NB4 (cell line): ENCODE results near the gene SMIM5.

Experiments
- MAX ChIP-seq: IDR thresholded peaks from 2 replicates; pipeline ENCODE4 v1.6.1; 2011; ENCODE audit warnings: low read depth, low read length
- POLR2A ChIP-seq: IDR thresholded peaks from 2 replicates; pipeline ENCODE4 v1.6.1; 2011; ENCODE audit warnings: mild to moderate bottlenecking; ENCODE audit not compliant: insufficient read length; ENCODE audit errors: extremely low read depth
- TF ChIP-seq, protein P1 (sequence below): IDR thresholded peaks from one replicate; pipeline ENCODE4 v1.5.1; 2012; ENCODE audit warnings: low read depth, low read length

DNA sequence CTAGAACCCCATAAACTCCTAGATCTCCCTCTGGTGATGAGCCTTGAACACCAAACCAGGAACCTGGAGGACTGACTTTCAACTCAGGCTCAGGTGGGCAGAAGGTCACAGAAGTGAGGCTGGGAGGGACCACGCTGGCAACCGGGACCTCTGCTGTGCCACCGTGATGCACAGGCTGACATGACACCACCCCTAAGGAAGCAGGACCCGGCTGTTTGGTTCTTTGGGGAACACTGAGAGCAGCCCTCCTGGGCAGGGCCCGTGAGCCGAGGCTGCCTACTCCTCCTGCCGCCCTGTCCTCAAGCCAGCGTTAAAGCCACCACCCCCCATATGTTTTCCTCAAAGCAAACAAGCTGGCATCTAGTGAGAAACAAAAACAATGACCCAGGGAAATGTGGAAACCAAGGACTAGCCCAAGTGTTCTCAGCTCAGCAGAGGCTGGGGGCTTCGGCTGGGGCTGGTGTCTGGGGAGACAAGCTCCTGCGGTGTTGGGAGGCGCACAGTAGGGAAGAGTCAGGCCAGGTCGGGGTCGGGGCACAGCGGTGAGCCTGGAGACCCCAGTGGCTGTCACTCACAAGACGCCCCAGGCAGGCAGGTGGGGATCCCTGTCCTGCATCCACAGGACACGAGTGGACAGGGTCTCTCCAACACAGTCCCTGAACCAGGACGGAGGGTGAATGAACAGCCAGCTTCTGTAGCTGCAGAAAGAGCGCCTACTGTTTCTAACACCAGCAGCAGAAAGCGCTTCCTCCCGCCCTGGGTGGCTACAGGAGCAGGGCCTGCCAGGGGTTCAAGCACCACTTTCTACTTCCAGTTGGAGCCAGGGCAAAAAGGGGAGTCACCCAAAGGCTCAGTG is 1.7 kb downstream of the SMIM5 start:
- TF ChIP-seq, protein P1, sequence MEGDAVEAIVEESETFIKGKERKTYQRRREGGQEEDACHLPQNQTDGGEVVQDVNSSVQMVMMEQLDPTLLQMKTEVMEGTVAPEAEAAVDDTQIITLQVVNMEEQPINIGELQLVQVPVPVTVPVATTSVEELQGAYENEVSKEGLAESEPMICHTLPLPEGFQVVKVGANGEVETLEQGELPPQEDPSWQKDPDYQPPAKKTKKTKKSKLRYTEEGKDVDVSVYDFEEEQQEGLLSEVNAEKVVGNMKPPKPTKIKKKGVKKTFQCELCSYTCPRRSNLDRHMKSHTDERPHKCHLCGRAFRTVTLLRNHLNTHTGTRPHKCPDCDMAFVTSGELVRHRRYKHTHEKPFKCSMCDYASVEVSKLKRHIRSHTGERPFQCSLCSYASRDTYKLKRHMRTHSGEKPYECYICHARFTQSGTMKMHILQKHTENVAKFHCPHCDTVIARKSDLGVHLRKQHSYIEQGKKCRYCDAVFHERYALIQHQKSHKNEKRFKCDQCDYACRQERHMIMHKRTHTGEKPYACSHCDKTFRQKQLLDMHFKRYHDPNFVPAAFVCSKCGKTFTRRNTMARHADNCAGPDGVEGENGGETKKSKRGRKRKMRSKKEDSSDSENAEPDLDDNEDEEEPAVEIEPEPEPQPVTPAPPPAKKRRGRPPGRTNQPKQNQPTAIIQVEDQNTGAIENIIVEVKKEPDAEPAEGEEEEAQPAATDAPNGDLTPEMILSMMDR = no peak
- TF ChIP-seq POLR2A (no peak), MAX (no peak)
